Measurements from ENCODE around the gene METTL9. TPM values are rescaled to one million over a fixed set of nuclear protein-coding genes. Genes with fewer than 3 reads are reported as not detected.
"Not testable (repeated sequence)": the region's sequence is repeated elsewhere in the genome, so short reads cannot be mapped to it uniquely, and the experiment has no call there.

The METTL9 gene
- total RNA-seq, 2 experiments from 2014 or later, result 120 to 121 TPM

- H3K79me2 ChIP-seq (ENCODE audit: insufficient read depth, low read depth, low read length), result no peaks in the 10 kb centered on the region
- H4K20me1 ChIP-seq (ENCODE audit: insufficient read depth, low read length), result no peaks in the 10 kb centered on the region
- intact Hi-C loops (cut with micrococcal nuclease; ENCODE audit: unreplicated experiment), result no loop called here
- no peak for DNase-seq (ENCODE audit: low spot score)
- ChIA-PET POLR2A (no interaction called here), CTCF (ENCODE audit: unreplicated experiment) (no interaction called here)
- no TSS peak for BruUV-seq (replicated peaks)
- TF ChIP-seq, protein P1, sequence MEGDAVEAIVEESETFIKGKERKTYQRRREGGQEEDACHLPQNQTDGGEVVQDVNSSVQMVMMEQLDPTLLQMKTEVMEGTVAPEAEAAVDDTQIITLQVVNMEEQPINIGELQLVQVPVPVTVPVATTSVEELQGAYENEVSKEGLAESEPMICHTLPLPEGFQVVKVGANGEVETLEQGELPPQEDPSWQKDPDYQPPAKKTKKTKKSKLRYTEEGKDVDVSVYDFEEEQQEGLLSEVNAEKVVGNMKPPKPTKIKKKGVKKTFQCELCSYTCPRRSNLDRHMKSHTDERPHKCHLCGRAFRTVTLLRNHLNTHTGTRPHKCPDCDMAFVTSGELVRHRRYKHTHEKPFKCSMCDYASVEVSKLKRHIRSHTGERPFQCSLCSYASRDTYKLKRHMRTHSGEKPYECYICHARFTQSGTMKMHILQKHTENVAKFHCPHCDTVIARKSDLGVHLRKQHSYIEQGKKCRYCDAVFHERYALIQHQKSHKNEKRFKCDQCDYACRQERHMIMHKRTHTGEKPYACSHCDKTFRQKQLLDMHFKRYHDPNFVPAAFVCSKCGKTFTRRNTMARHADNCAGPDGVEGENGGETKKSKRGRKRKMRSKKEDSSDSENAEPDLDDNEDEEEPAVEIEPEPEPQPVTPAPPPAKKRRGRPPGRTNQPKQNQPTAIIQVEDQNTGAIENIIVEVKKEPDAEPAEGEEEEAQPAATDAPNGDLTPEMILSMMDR (conservative IDR thresholded peaks at IDR 0.05; ENCODE audit: low read length), result no peak
- H3K4me3 ChIP-seq (ENCODE audit: low read depth, low read length, poor library complexity, severe bottlenecking), result no peak overlapping the region
- no peak overlapping the region for H3K4me2 ChIP-seq (ENCODE audit: low read length)
- no peaks in the 10 kb centered on the region for H3K36me3 ChIP-seq (ENCODE audit: insufficient read depth, low read length)
- no peak overlapping the region for H2AFZ ChIP-seq (ENCODE audit: low read length)
- no peak overlapping the region for H3K27ac ChIP-seq (ENCODE audit: low read depth, low read length, poor library complexity, severe bottlenecking)
- no peaks in the 10 kb centered on the region for H3K9me3 ChIP-seq (ENCODE audit: low read length)
- H3K4me1 ChIP-seq (ENCODE audit: insufficient read depth, low read length, poor library complexity, severe bottlenecking), result peaks cover 11% of the 10 kb centered on the region
- H3K9me2 ChIP-seq (ENCODE audit: insufficient read depth, low read length), result no peaks in the 10 kb centered on the region
These were observed 67.4 kb downstream of the METTL9 start for GRCh38 chr16:21666772-21667171.

DNA sequence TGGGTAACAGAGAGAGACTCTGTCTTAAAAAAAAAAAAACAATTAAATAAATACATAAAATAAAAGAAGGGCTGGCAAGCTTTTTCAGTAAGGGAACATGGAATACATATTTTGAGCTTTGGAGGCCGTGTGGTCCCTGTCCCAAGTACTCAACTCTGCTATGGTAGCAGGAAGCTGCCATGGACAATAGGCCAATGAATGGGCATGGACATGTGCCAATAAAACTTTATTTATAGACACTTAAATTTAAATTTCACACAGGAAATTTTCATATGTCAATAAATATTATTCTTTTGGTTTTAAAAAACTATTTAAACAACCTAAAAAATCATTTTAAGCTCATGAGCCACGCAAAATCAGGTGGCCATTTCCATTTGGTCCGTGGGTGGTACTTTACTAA lies 68.2 kb downstream of the METTL9 start:
- ChIA-PET POLR2A (no interaction called here), CTCF (ENCODE audit: unreplicated experiment) (no interaction called here)
- Histone ChIP-seq H4K20me1 (ENCODE audit: insufficient read depth, low read length) (no peaks in the 10 kb centered on the region), H3K9me2 (ENCODE audit: insufficient read depth, low read length) (no peaks in the 10 kb centered on the region), H3K4me2 (ENCODE audit: low read length) (no peak overlapping the region), H3K79me2 (ENCODE audit: insufficient read depth, low read depth, low read length) (no peaks in the 10 kb centered on the region), H3K27ac (ENCODE audit: low read depth, low read length, poor library complexity, severe bottlenecking) (no peak overlapping the region), H2AFZ (ENCODE audit: low read length) (no peak overlapping the region), H3K36me3 (ENCODE audit: insufficient read depth, low read length) (no peaks in the 10 kb centered on the region), H3K4me1 (ENCODE audit: insufficient read depth, low read length, poor library complexity, severe bottlenecking) (peaks cover 6% of the 10 kb centered on the region), H3K9me3 (ENCODE audit: low read length) (no peaks in the 10 kb centered on the region), H3K4me3 (ENCODE audit: low read depth, low read length, poor library complexity, severe bottlenecking) (no peak overlapping the region)
- intact Hi-C loops (cut with micrococcal nuclease; ENCODE audit: unreplicated experiment), result no loop called here
- no peak for DNase-seq (ENCODE audit: low spot score)
- TF ChIP-seq, protein P1 (conservative IDR thresholded peaks at IDR 0.05; ENCODE audit: low read length), result no peak
- TF ChIP-seq EZH2phosphoT487 (IDR thresholded peaks at IDR 0.05; ENCODE audit: borderline replicate concordance, low read depth, low read length), result no peak
- no TSS peak for BruUV-seq (replicated peaks)

DNA sequence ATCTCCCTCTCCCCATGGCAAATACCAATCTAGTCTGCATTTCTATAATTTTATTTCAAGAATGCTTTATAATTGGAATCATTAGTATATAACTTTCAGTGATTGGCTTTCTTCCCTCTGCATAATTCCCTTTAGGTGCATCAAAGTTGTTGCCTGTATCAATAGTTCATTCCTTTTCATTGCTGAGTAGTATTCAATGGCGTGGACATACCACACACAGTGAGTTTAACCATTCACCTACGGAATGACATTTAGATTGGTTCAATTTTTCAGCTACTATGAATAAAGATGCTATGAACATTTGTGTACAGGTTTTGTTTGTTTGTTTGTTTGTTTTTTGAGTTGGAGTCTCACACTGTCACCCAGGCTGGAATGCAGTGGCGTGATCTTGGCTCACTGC lies 74.1 kb downstream of the METTL9 start:
- no peak for TF ChIP-seq EZH2phosphoT487 (IDR thresholded peaks at IDR 0.05; ENCODE audit: borderline replicate concordance, low read depth, low read length)
- TF ChIP-seq, protein P1 (conservative IDR thresholded peaks at IDR 0.05; ENCODE audit: low read length), result no peak
- Histone ChIP-seq H3K27ac (ENCODE audit: low read depth, low read length, poor library complexity, severe bottlenecking) (no peak overlapping the region), H3K79me2 (ENCODE audit: insufficient read depth, low read depth, low read length) (no peaks in the 10 kb centered on the region), H3K4me3 (ENCODE audit: low read depth, low read length, poor library complexity, severe bottlenecking) (no peak overlapping the region), H4K20me1 (ENCODE audit: insufficient read depth, low read length) (no peaks in the 10 kb centered on the region), H3K4me1 (ENCODE audit: insufficient read depth, low read length, poor library complexity, severe bottlenecking) (no peaks in the 10 kb centered on the region), H3K36me3 (ENCODE audit: insufficient read depth, low read length) (no peaks in the 10 kb centered on the region), H3K9me2 (ENCODE audit: insufficient read depth, low read length) (no peaks in the 10 kb centered on the region), H3K4me2 (ENCODE audit: low read length) (no peak overlapping the region), H2AFZ (ENCODE audit: low read length) (no peak overlapping the region), H3K9me3 (ENCODE audit: low read length) (no peaks in the 10 kb centered on the region)
- no peak for DNase-seq (ENCODE audit: low spot score)
- intact Hi-C loops (cut with micrococcal nuclease; ENCODE audit: unreplicated experiment), result no loop called here
- POLR2A ChIA-PET, result no interaction called here
- BruUV-seq (replicated peaks), result no TSS peak
- CTCF ChIA-PET (ENCODE audit: unreplicated experiment), result no interaction called here

DNA sequence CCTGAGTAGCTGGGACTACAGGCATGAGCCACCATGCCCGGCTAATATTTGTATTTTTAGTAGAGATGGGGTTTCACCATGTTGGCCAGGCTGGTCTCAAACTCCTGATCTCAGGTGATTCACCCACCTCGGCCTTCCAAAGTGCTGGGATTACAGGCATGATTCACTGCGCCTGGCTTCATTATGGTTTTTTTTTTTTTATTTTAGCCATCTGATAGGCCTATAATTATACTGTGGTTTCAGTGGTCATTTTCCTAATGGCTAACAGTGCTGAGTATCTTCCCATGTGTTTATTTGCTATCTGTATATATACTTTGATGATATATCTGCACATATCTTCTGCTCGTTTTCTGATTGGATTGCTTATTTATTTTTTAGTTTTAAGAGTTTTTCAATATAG lies 75.1 kb downstream of the METTL9 start:
- BruUV-seq (replicated peaks); H4K20me1 ChIP-seq (ENCODE audit: insufficient read depth, low read length); H3K27ac ChIP-seq (ENCODE audit: low read depth, low read length, poor library complexity, severe bottlenecking); H3K36me3 ChIP-seq (ENCODE audit: insufficient read depth, low read length); H3K4me2 ChIP-seq (ENCODE audit: low read length); intact Hi-C loops (cut with micrococcal nuclease; ENCODE audit: unreplicated experiment); CTCF ChIA-PET (ENCODE audit: unreplicated experiment); POLR2A ChIA-PET; H3K4me1 ChIP-seq (ENCODE audit: insufficient read depth, low read length, poor library complexity, severe bottlenecking); DNase-seq (ENCODE audit: low spot score); H3K9me2 ChIP-seq (ENCODE audit: insufficient read depth, low read length); H3K4me3 ChIP-seq (ENCODE audit: low read depth, low read length, poor library complexity, severe bottlenecking); H3K79me2 ChIP-seq (ENCODE audit: insufficient read depth, low read depth, low read length); H2AFZ ChIP-seq (ENCODE audit: low read length); H3K9me3 ChIP-seq (ENCODE audit: low read length): not testable (repeated sequence)

DNA sequence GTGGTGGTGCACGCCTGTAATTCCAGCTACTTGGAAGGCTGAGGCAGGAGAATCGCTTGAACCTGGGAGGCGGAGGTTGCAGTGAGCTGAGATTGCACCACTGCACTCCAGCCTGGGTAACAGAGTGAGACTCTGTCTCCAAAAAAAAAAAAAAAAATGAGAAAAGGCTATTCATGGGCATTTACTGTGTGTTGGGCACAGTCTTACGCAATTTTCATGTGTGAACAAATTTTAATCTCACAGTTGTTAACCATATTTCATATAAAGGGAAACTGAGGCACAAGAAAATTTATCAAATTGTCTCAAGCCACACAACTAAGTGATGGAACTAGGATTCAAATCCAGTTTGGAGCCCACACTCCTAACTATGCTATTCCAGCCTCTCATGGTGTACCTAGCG lies 81.3 kb downstream of the METTL9 start:
- H3K4me3 ChIP-seq (ENCODE audit: low read depth, low read length, poor library complexity, severe bottlenecking); H3K9me2 ChIP-seq (ENCODE audit: insufficient read depth, low read length); CTCF ChIA-PET (ENCODE audit: unreplicated experiment); BruUV-seq (replicated peaks); H2AFZ ChIP-seq (ENCODE audit: low read length); intact Hi-C loops (cut with micrococcal nuclease; ENCODE audit: unreplicated experiment); H3K27ac ChIP-seq (ENCODE audit: low read depth, low read length, poor library complexity, severe bottlenecking); H3K36me3 ChIP-seq (ENCODE audit: insufficient read depth, low read length); H3K4me1 ChIP-seq (ENCODE audit: insufficient read depth, low read length, poor library complexity, severe bottlenecking); POLR2A ChIA-PET; H3K9me3 ChIP-seq (ENCODE audit: low read length); H3K79me2 ChIP-seq (ENCODE audit: insufficient read depth, low read depth, low read length); H3K4me2 ChIP-seq (ENCODE audit: low read length); DNase-seq (ENCODE audit: low spot score); H4K20me1 ChIP-seq (ENCODE audit: insufficient read depth, low read length): not testable (repeated sequence)
